HG03520 (cell line): ENCODE results near the gene C1orf94.
A peak's percentile ranks its signal among the peaks of the same experiment; 100 is the strongest.

ENCODE experiments used
- ATAC-seq: cut with Tn5 transposase; IDR thresholded peaks from one replicate; pipeline ENCODE4 v1.9.1; 2021; ENCODE audit warnings: mild to moderate bottlenecking, moderate library complexity; ENCODE audit not compliant: unreplicated experiment

Gene C1orf94, protein sequence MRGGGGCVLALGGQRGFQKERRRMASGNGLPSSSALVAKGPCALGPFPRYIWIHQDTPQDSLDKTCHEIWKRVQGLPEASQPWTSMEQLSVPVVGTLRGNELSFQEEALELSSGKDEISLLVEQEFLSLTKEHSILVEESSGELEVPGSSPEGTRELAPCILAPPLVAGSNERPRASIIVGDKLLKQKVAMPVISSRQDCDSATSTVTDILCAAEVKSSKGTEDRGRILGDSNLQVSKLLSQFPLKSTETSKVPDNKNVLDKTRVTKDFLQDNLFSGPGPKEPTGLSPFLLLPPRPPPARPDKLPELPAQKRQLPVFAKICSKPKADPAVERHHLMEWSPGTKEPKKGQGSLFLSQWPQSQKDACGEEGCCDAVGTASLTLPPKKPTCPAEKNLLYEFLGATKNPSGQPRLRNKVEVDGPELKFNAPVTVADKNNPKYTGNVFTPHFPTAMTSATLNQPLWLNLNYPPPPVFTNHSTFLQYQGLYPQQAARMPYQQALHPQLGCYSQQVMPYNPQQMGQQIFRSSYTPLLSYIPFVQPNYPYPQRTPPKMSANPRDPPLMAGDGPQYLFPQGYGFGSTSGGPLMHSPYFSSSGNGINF

DNA sequence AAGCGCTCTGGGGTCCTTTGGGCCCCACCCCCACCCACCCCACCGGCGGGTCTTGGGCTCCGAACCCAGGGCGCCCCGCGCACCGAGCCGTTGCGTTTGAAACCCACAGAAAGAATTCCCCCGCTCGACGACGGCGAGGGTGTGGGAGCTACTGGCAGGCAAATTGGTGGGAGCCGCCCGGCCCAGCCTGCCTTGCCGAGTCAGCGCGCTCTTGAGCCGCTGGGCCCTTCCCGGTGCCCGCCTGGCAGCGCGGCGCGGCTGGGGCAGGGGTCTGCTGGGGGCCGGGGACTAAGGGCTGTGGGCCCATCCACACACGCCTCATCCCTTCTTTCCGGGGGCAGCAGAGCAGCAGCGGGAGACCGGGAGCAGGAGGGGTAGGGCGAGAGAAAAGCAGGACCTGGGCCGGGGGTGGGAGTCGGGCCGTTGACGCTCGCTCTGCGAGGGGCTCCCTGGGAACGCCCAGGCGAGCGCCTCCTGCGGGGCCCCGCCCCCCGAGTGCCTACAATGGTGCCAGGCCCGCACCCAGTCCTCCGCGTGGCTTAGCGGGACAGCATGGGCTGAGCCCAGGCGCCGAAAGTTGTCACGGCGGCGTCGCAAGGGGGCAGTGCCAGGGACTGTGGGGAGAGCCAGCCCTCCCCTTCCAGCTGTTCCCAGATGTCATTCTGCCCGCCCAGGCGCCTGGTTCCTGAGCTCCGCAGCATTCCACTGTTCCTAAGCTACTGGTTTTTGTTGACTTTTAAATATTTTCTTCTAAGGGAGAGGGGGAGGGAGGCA lies at the start of gene C1orf94:
C1orf94 (plus strand) TSS at position 78 of the 774 bp plus-strand sequence. CDS start 883 bp downstream, outside the sequence.
- no peak for ATAC-seq

DNA sequence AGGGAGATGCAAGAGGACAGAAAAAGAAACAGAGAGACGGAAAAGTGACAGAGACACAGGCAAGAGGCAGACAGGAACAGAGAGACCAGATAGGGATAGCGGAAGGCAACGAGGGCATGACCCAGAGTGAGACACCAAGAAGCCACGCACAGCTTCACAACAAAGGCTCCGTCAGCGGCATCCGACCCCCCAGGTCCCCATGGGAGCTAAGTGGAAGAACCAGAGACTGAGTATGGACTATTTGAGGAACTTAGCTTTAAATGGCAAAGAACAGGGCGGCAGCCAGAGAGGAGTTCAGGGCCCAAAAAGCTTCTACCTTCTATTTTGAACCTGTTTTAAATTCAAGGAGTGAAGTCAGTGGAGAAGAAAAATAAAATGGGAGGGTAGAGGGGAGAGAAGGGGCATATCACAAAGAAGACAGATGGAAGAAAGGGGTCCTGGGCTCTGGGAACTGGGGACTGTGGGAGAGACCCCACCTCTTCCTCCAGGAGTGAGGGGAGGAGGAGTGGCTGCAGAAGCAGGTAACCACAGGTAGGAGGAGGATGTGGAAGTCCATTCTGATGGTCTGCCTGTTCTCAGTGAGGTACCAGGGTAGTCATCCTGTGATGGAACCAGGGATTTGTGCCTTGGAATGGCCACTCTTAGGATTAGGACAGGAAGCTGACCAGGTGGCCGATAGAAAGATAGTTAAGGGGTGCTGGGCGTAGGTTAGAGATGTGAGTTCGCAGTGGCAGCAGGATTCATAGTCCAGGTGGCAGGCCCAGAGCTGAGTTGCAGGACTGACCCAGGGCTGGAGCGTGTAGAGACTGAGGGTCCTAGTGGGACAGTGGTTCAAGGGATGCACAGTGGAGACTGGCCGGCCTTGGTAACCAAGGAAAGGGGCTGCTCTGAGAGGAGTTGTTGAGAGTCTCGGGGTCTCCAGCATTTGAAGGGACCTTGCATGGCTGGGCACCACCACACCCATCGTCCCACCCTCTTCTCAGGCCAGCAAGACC lies 49.4 kb upstream of the C1orf94 start:
- no peak for ATAC-seq

DNA sequence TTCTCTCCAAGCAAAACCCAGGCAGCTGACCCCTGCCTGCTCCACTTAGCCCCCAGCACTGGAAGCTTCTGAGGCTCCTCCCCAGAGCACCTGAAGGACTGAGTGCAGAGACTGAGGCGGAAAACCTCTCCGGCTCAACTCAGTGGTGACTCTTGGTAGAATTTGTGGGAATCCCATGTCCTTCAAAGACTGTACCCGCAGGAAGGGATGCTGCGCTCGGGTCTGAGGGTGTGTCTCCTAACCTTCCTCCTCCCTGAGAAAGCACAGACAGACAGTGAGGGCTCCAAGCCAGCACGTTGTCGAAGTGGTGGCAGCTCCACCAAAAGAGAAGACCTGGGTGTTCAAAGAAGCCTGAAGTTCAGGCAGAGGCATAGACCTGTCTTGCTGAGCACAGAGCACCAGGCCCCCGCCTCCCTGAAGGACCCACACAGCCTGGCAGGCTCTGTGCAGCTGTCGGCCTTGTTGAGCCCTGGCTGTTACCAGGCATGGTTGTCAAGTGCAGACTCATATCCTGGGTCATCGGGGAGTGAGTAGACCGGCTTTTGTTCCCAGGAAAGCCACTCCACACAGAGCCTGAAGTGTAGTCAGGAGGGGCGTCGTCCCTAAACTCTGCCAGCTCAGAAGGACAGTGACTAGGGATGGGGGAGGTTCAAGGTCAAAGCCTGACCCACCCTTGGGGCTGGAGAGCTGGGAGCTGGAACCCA lies 48.4 kb upstream of the C1orf94 start:
- no peak for ATAC-seq

DNA sequence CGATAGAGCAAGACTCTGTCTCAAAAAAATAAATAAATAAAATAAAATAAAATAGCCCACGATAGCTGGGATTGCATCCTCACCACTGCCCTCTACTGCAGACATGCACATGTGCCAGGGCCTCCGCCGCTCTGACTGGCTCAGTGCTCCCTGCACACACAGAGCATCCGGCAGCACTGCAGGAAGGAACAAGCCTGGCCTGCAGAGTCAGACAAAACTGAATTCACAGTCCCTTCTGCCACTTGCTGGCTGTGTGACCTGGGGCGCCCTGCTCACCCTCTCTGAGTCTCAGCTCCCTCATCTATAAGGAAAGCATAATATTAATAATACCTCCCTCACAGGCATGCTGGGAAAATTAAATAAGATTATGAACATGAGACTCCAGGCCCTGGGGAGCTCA lies 47.1 kb upstream of the C1orf94 start:
- no peak for ATAC-seq

DNA sequence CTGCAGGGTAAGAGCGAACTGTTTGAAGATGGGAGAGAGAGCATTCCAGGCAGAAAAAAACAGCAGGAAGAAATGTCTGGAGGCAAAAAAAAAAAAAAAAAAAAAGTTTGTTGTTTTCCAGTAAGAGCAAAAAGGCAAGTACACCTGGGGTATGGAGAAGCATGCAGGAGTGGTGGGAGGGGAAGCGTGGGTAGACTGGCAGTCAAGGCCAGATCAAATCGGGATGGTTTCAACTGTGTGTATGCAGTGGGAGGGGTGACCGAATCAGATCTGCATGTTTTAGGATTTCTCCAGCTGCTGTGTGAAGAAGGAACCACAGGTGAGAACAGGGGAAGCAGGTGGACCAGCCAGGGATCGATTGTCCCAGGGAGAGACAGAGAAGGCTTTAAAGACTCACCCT lies 46.4 kb upstream of the C1orf94 start:
- no peak for ATAC-seq

DNA sequence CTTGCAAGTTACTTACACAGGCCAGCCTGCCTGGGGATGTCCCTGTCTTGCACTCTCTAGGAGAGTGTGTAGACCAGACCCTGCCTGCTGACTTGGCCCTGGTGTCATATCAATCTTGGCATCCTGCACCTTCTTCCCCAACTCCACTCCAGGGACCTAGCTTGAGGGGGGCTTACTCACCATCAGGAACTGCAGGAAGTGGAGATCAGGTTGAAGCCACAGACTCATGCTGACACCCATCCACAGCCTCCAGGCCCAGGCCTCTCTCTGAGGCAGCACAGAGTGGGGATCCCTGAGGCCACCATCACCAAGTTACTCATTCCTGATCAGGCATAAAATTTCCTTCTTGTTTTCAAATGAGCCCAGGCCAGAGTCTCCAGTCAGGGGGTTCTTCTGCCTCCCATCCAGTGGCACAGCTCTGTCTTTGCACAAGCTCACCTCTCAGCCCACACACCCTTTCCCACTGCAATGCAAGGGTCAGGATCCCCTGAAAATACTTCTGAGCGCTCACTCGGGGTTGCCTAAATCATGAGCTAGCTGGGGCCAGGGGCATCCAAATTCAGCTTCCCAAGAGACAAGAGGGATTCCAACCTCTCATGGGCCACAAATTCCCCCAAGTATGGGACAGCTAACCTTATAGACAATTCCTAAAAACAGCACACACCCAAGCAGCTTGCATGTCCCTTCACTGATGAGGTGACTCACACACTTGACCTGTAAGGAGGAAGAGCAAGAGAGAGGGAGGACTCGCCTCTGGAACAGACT lies 45.1 kb upstream of the C1orf94 start:
- ATAC-seq, result no peak

DNA sequence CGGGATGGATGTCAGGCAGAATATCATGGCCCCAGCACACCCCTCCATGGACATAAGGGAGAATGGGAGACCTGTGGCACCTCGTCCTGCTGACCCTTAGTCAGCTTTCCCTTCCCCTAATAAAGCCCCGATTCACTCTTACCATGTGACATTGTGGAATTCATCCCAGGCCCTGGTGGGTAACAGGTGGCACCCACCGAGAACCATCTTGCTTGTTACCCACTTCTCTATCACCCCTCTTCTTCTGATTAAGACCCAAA lies 44.6 kb upstream of the C1orf94 start:
- no peak for ATAC-seq

DNA sequence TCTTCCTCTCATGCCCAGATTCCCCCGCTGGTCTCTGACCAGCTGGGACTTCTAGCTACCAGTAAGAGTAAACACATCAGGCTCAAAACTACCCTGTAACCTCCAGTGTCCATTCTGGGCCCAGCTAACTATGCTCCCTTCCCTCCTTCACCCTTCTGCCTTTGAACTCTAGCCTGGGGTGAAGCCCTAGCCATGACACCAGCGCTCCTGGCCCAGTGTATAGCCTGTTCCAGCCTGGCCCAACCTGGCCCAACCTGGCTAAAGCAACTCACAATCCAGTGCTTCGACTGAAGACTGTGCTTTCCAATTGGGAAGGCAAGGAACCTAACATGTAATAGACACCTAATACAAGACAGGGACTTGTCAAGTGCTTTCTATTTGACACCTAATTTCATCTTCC lies 39.3 kb upstream of the C1orf94 start:
- no peak for ATAC-seq

DNA sequence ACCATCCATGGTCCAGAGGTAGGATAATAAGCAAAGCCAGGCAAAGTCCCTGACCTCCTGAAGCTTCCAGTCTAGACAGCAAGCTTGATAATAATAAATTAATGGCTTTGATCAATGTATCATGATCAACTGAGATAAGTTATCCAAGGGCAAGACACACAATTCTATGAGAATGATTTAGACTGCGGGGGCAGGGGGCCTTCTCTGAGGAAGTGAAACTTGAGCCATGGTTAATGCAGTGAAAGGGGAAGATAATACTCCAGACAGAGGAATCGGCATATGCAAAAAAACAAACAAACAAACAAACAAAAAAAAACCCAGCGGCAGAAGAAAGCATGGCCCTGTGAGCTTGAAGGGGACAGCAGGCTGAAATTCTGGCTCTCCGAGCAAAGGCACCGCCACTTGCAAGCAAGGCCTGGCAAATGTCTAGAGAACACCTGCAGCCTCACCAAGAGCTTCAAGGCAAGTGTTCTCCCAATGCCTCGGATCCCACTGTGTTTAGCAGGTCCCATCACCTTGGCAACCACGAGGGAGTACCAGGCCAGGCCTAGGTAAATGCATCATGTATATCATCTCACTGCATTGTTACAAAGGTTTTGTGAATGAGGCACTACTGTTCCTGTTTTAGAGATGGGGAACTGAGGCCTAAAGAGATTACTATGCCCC lies 36.6 kb upstream of the C1orf94 start:
- ATAC-seq, result no peak

DNA sequence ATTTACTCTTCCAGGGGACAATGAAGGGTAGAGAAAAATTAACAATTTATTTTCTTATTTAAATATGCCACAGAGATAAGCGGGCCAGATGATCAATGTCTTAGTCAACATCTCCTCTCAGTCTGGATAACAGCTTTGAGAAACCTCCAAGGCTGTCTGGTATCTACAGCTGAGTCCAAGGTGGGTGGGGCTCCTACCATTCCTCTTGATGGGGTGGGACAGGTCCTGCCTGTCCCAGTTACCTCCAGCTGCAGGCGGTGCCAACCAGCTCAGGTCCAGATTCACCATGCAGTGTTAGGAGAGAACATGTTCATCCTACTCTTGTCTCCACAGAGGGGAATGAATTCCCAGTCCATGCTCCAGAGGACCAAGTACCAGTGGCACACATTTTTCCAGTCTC lies 32.7 kb upstream of the C1orf94 start:
- ATAC-seq, result no peak

DNA sequence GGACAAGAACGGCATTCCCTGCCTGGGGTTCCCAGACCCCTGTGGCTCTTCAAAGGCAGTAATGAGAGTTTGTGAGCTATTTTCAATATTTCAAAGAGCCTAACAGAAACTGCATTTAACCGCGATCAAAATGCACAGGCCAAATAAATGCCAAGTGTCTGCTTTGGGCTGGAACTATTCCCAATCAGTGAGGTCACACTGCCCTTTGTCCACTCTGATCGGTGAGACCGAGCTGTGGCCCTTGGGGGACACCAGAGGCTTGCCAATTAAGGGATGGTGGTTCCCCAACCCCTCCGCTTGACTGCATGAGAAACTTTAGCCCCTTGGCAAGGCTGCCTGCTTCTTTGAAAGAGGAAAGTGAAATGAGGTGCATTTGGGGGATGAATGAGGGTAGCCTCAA lies 31.9 kb upstream of the C1orf94 start:
- ATAC-seq, result no peak

DNA sequence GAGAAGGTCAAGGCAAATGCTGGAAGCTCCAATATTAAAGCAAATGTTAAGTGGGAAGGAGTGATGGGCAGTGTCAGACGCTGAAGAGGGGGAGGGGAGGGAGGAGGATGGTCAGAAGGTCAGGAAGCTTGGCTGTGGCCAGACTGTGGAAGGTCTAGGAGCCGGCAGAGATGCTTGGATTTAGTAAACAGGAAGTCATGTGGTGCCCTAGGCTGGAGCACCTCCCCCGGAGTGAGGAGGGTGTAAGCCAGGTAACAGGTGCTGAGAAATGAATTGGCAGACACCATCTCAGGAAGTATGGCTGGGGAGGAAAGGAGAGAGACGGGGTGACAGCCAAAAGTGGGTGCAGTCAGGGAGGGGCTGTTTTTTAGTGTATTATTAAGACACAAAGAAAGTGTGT lies 29.4 kb upstream of the C1orf94 start:
- ATAC-seq, result no peak

DNA sequence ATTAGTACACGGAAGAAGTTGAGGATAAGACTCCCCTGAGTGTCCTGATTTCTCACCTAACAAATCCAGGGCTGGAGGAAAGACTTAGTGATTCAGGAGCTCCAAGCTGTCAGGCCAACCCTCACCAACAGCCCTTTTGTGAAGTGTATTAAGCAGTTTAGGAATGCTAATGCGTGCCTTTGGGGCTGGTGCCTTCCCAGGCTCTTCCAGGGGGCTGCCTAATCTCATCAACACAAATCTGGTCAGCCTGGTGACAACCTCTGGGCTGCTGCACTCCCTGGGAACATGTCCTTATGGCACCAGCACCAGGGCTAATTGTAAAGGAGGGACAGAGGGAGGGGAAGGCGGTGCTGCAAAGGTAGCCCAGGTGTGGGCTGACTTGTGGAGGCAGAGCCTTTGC lies 27.2 kb upstream of the C1orf94 start:
- no peak for ATAC-seq

DNA sequence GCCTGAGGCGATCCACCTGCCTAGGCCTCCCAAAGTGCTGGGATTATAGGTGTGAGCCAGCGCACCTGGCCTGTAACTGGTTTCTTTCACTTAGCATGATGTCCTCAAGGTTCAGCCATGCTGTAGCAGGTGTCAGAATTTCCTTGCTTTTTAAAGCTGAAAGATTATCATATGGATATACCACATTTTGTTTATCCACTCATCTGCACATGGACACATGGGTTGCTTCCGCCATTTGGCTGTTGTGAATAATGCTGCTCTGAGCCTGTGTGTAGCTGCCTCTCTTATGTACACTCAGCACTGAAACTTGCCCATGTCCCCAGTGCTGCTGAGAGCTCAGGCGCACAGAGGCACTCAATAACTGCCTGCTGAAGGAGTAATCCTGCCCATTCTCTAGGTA lies 23.5 kb upstream of the C1orf94 start:
- no peak for ATAC-seq

DNA sequence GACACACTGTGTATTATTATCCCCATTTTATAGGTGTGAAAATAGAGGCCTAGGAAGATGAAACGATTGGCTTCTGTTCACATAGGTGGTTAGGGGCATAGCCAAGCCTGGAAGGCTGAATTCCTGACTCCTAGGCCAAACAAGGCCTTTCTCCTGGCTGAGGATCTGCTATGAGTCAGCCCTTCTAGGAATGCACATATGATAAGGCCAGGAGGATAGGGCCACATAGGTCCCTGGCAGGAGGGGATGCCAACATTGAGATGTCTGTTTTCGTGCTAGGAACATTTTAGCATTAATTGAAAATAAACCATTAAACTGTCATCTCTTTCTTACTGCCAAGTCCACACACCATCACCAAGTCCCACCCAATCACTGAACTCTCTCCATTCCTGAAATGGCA lies 20.8 kb upstream of the C1orf94 start:
- ATAC-seq, result no peak

DNA sequence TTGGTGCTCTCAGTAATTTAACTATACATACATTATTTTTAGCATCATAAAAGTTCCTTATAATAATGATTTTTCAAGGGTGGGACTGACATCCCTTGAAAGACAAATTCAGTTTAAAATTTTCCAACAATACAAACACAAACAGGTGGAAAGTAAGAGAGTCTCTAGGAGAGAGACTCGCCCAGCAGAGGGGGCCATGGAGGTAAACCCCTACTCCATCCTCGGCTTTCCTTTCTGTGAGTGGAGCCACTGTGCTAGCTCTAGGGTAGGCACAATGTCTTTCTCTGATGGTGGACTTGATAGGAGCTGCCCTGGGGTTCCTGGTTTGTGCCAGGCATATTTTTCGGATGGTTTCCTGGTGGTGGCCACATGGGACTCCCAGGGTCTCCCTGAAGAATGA lies 20.0 kb upstream of the C1orf94 start:
- ATAC-seq, result no peak

DNA sequence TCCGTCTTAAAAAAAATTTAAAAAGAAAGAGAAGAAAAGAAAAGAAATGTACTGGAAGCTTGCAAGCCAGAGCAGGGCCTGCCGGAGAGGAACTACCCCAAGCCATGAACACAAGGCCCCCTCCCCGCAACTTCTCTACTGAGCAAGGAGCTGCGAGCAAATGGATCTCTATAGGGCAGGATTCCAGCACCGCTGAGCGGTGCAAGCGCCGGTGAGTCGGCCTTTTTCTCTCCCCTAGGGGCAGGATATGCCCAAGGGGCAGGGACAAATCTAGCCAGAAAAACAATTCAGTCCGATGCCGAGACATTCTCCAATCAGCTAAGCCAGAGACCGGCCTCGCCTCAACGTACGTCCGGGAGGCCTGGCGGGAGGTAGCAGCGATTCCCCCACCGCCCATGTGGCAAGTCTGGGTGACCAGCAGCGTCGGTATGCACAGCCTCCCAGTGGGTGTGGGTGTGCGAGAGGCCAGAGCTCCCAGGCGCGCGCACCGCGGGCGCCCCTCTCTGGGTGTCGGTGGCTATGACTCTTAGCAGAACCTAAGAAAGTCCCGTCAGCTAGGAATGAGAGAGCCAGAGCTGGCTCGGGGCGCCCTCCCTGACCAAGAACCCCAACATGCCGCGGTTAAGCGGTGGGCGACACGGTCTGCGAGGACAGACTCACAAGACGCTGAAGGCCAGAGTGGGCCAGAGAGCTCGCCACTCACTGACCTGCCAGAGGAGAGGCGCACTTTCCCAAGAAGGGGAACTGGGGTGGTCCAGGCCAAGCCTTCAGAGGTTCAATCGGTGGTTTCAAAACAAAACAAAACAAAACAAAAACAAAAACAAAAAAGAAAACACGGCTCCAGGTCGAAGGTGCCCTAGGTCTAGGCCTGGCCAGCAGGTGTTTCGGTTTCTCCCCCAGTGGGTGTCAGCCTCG lies 13.6 kb upstream of the C1orf94 start:
- peak; percentile 75 for ATAC-seq
